NCI-H2227 (cell line): ENCODE results near the gene GNAL.

Source experiments
- DNase-seq: peaks from one replicate; lab custom pipeline; 2025; ENCODE audit not compliant: unreplicated experiment; lab: John Stamatoyannopoulos, UW

GNAL gene

DNA sequence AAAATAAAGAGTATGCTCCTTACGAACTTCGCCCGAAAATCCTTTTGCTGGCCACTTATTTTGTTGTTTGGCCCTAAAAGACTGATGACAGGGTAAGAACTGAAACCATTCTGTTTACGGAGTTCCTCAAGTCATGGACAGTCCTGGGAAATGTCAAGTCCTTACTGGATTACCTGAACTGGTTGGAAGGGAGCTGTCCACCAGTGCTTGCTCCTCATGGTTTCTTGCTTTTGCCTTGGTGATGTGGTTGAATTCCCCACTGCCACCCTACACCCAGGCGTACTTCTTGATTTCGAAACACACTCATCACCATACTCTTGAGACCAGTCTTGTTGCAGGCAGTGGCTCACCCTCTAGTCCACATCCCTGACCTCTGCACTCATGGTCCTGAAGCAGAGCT, 113.1 kb downstream of the GNAL start:
- no peak for DNase-seq

DNA sequence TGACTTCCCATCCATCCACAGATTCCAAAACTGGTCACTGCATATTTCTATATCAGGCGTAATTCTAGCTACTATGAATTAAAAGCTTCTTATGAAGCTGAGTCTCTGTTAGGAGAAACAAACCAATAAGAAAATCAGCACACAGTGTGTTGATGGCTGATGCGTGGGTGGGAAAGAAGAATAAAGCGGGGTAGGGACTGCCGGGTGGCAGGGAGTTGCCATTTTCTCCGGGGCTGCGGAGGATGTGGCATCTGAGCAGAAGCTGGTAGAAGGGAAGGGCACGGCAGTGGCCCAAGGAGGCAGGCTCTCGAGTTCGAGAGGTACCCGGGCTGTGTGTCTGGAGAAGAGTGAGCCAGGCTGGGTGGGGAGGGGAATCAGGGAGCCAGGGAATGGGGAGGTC, 113.5 kb downstream of the GNAL start:
- DNase-seq, result no peak

- DNase-seq, result no peak
Observed at GRCh38 chr18:11807233-11807632, 118.2 kb downstream of the GNAL start.

- DNase-seq, result no peak
Observed at GRCh38 chr18:11808001-11808855, 119.2 kb downstream of the GNAL start.

GRCh38 chr18:11809895-11810294, 120.8 kb downstream of the GNAL start:
- no peak for DNase-seq

DNA sequence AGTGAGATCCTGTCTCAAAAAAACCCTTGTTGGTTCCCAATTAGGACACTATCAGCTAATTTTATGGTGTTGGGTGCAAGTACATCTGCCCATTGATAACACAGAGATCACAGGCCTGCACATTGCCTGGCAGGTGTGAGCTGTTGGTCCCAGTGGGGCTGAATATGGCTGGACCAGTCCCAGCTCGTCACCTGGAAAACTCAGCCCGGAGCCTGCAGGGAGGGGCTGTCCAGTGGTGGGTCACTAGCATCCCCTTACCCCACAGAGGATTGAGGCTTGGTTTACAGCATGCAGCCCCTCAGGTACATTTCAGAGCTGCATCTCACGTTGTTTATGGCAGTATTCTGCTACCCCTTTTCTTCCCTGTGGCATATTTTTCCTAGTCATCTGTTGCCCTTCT, 121.3 kb downstream of the GNAL start:
- no peak for DNase-seq

DNA sequence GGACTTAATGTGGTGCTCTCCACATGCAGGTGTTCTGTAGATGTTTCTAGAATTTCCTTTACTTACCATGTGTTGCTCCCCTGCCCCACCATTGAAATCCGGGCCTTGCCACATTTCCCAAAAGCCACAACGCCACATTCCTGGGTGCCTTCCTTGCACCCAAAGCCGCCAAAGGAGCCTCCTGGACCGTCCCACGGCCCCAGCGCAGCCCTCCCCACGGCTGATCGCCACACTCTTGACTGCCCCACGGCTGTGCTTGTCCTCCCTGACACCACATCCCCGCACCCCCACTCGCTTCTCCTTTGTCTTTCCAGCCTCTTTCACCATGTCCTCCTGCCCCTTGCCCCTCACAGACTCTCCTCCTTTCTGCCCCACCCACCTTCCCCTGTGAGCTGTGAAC, 121.9 kb downstream of the GNAL start:
- no peak for DNase-seq

- no peak for DNase-seq
Observed at GRCh38 chr18:11817229-11817628, 128.2 kb downstream of the GNAL start.

GRCh38 chr18:11818486-11819203, 129.6 kb downstream of the GNAL start:
- no peak for DNase-seq

- DNase-seq, result no peak
Observed at GRCh38 chr18:11819938-11820337, 130.9 kb downstream of the GNAL start.

GRCh38 chr18:11820697-11821096, 131.6 kb downstream of the GNAL start:
- no peak for DNase-seq

DNA sequence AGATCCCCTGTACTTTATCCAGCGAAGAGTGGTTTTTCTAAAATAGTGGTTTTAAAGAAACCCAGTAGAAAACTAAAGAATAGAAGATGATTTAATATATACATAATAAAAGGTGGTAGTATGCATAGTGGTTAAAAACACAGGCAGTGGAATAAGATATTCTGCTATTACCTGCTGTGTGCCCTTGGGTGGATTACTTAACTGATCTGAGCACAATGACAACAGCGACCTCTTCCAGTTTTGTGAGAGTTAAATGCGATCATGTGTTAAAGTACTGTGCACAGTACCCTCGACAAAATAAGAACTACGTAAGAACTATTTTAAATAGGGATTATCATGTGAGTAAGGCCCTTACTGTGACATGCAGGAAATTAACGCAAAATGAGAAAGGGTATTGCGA, 132.1 kb downstream of the GNAL start:
- DNase-seq, result no peak

DNA sequence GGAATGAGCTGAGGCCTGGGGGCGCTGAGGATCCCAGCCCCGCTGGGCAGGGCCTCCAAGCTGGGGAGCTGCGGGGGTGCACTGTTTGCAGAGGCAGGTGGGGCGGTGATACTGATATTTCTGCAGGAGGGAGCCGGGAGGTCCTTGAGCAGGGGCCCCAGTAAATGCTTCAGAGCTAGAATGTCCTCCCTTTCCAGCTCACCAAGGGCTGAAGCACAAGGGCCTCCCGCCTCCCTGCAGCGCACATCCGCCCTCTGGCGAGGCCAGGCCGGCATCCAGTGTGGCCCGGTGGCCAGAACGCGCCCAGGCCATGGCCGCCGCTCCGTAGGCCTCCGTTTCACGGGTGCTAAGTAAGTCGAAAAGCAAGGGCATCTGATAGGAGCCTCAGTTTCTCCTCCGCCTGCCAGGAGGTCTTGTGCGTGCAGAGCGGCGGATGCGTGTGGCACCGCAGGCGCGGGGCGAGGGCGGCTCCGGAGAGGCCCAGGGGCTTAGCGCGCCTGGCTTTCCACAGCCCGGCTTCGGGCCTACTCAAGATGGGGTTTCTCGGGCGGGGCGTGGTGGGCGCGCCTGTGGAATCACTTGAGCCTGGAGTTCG, 132.7 kb downstream of the GNAL start:
- no peak for DNase-seq

GRCh38 chr18:11823545-11823944, 134.5 kb downstream of the GNAL start:
- no peak for DNase-seq

GRCh38 chr18:11826836-11827235, 137.8 kb downstream of the GNAL start:
- DNase-seq, result no peak

GRCh38 chr18:11828786-11829432, 139.8 kb downstream of the GNAL start:
- DNase-seq, result no peak

- no peak for DNase-seq
Observed at GRCh38 chr18:11830585-11830984, 141.5 kb downstream of the GNAL start.

DNA sequence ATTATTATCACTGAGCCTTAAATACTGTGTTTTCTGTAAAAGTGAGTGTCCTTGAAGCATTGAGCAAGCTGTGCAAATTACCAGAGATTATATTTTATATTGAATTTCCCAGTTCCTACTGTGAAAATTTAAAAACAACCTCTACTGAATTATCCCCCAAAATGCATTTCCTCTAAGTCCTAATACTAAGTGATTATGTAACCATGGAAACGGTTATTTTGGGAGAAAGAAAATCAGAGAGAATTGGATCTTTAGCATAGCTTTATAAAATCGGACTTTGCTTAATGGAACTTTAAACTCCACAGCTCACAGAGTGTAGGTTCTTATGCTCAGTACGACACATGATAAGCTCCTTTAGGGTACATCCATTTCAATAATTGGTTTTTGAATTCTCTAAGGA, 142.9 kb downstream of the GNAL start:
- peak; percentile 92 for DNase-seq

DNA sequence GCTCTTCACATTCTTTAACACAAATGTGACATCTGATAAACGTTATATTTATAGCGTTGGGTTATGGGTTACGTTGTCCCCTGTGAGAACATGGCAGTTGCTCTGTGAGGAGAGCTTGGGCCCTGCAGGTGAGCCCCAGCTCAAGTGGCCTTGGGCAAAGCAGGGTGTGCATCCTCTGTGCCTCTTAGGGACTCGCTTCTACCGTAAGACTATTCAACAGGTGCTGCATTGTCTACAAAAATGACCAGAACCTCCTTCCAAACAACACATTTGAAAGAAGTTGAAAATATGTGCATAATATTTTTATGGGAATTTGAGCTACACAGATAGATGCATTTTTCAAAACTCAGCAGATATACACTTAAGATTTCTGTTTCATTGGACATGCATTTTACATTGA, 145.7 kb downstream of the GNAL start:
- no peak for DNase-seq

GRCh38 chr18:11839556-11839955, 150.5 kb downstream of the GNAL start:
- peak; percentile 22 for DNase-seq

DNA sequence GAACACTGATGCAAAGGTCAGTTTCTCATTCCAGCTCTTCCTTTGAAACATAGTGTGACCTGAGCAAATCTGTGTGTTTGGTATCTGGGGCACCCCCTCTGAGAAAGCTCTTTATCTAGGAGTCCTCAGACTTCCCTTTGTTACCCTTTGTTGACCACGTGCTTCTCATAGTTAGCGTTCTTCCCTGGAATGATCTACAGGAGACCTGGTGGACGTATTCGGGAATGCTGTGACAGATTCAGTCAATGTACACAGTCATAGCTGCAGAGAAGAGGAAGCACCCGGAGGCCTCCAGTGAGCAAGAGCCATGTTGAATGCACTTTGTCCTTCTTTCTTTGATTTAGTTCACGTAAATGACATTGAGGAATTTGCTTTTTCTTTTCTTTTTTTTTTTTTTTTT, 151.4 kb downstream of the GNAL start:
- peak; percentile 54 for DNase-seq

- no peak for DNase-seq
Observed at GRCh38 chr18:11842562-11842961, 153.5 kb downstream of the GNAL start.
